ENCODE results near the gene MAX. TPM values are rescaled to one million over a fixed set of nuclear protein-coding genes. Genes with fewer than 3 reads are reported as not detected.

Gene MAX
- total RNA-seq, 1 experiment from 2014 or later = 72.9 TPM

- H3K9me3 ChIP-seq (ENCODE audit: control insufficient read depth, low read depth, low read length) = no peaks in the 10 kb centered on the region
- H3K56ac ChIP-seq (ENCODE audit: insufficient read length, low read depth, low read length) = no peak overlapping the region
- no peak overlapping the region for H3K23ac ChIP-seq (ENCODE audit: insufficient read length, low read depth, low read length)
- H3K4ac ChIP-seq (ENCODE audit: low read depth, low read length) = no peak overlapping the region
- H3K9ac ChIP-seq (ENCODE audit: extremely low read depth, insufficient read length, low read length) = no peak overlapping the region
- Mint-ChIP-seq H3K27me3 (ENCODE audit: low read depth) (no peaks in the 10 kb centered on the region; the same call in 1 of the 2 replicates), H3K4me3 (no peak overlapping the region), H3K27ac (no peak overlapping the region), H3K4me1 (peaks cover 16 to 22% of the 10 kb centered on the region in 2 experiments), H3K36me3 (ENCODE audit: insufficient read depth in 1 of 3, low read depth in 3 of 3) (no peaks in the 10 kb centered on the region), H3K9me3 (no peaks in the 10 kb centered on the region)
- H3K27me3 ChIP-seq (ENCODE audit: insufficient read depth, low read length) = no peaks in the 10 kb centered on the region
- no peaks in the 10 kb centered on the region for H3K4me1 ChIP-seq (ENCODE audit: insufficient read depth, low read length)
- no peak overlapping the region for H3K14ac ChIP-seq (ENCODE audit: insufficient read depth, low read length)
- H4K5ac ChIP-seq (ENCODE audit: insufficient read length, low read depth, low read length) = no peak overlapping the region
- H2AFZ ChIP-seq (ENCODE audit: low read length) = no peak overlapping the region
- H2BK120ac ChIP-seq (ENCODE audit: low read depth, low read length, poor library complexity, severe bottlenecking) = no peak overlapping the region
- H4K8ac ChIP-seq (replicated peaks; ENCODE audit: insufficient read length, low read depth, low read length) = no peak overlapping the region
- DNase-seq = no peak
- H2BK20ac ChIP-seq (ENCODE audit: low read depth, low read length, poor library complexity, severe bottlenecking) = no peak overlapping the region
- TF ChIP-seq, protein P1, sequence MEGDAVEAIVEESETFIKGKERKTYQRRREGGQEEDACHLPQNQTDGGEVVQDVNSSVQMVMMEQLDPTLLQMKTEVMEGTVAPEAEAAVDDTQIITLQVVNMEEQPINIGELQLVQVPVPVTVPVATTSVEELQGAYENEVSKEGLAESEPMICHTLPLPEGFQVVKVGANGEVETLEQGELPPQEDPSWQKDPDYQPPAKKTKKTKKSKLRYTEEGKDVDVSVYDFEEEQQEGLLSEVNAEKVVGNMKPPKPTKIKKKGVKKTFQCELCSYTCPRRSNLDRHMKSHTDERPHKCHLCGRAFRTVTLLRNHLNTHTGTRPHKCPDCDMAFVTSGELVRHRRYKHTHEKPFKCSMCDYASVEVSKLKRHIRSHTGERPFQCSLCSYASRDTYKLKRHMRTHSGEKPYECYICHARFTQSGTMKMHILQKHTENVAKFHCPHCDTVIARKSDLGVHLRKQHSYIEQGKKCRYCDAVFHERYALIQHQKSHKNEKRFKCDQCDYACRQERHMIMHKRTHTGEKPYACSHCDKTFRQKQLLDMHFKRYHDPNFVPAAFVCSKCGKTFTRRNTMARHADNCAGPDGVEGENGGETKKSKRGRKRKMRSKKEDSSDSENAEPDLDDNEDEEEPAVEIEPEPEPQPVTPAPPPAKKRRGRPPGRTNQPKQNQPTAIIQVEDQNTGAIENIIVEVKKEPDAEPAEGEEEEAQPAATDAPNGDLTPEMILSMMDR (conservative IDR thresholded peaks at IDR 0.05) = no peak
- H3K18ac ChIP-seq (ENCODE audit: insufficient read length, low read depth, low read length) = no peak overlapping the region
- no peak overlapping the region for H4K91ac ChIP-seq (ENCODE audit: insufficient read length, low read depth, low read length)
- no peaks in the 10 kb centered on the region for H3K23me2 ChIP-seq (ENCODE audit: insufficient read length, low read depth, low read length, poor library complexity, severe bottlenecking)
- H3K4me2 ChIP-seq (ENCODE audit: insufficient read depth, insufficient read length, low read length) = no peak overlapping the region
- no peak overlapping the region for H2AK5ac ChIP-seq (ENCODE audit: insufficient read length, low read length)
- H3K79me2 ChIP-seq (ENCODE audit: insufficient read depth, low read length) = no peaks in the 10 kb centered on the region
- H2BK5ac ChIP-seq (ENCODE audit: insufficient read length, low read length) = no peak overlapping the region
- H2BK12ac ChIP-seq (ENCODE audit: insufficient read length, low read depth, low read length) = no peak overlapping the region
- no peaks in the 10 kb centered on the region for H4K20me1 ChIP-seq (ENCODE audit: control insufficient read depth, insufficient read depth, insufficient read length)
- H3K27ac ChIP-seq (ENCODE audit: insufficient read length, low read depth, low read length) = no peak overlapping the region
- H3K79me1 ChIP-seq (ENCODE audit: insufficient read depth, low read depth, low read length, poor library complexity, severe bottlenecking) = no peaks in the 10 kb centered on the region
- no peak overlapping the region for H3T11ph ChIP-seq (ENCODE audit: low read length)
- H2BK15ac ChIP-seq (ENCODE audit: low read depth, low read length) = no peak overlapping the region
- WGBS (ENCODE audit: extremely low coverage, insufficient read length, low lambda C conversion rate) = no CpG with 5 or more reads among the region's 8 CpGs
These were observed 48.7 kb upstream of the MAX start for GRCh38 chr14:65150898-65151608.
